AG04450 (cell line): ENCODE data around the gene IL1R2. TPM values are rescaled to one million over a fixed set of nuclear protein-coding genes. Genes with fewer than 3 reads are reported as not detected.

ENCODE experiments used
- CTCF ChIA-PET: fragments of 300-600, 350-600 bp; formaldehyde crosslinking; extraction: SDS; loops from one replicate; lab custom pipeline; 2022; ENCODE audit warnings: antibody characterized with exemption, inconsistent platforms; lab: Charles Lee
- POLR2A ChIA-PET: fragments of 350-600 bp; formaldehyde crosslinking; extraction: SDS; loops from one replicate; lab custom pipeline; 2021; ENCODE audit warnings: antibody characterized with exemption, inconsistent platforms; lab: Yijun Ruan, JAX
- DNase-seq: peaks from one replicate; pipeline ENCODE4 v3.0.0-alpha.2; 2011; ENCODE audit warnings: low read depth, low spot score
- H3K27ac ChIP-seq: one replicate; pipeline ENCODE4 v1.5.1; 2012; ENCODE audit warnings: low read depth, low read length, control low read depth
- H3K27me3 ChIP-seq: one replicate; pipeline ENCODE4 v1.6.0; 2012; ENCODE audit warnings: low read length; ENCODE audit not compliant: control insufficient read depth, insufficient read depth
- H3K4me3 ChIP-seq: 2 replicates; pipeline ENCODE4 v1.5.1; 2011; ENCODE audit warnings: mild to moderate bottlenecking, low read depth, low read length, control low read depth
- H3K9me3 ChIP-seq: 2 replicates; pipeline ENCODE4 v1.5.1; 2012; ENCODE audit warnings: low read length; ENCODE audit not compliant: control insufficient read depth, insufficient read depth
- CTCF ChIP-seq: IDR thresholded peaks from 2 replicates; pipeline ENCODE4 v1.5.1; 2011; ENCODE audit warnings: low read depth, low read length, control low read depth, inconsistent platforms
- polyA plus RNA-seq: library from polyadenylated mRNA; depleted of rRNA; stranded (reverse); fragments of >200 nt; gene quantifications from 2 replicates; pipeline ENCODE4 v1.2.3, GENCODE V29; 2011

IL1R2 gene
- polyA plus RNA-seq, 1 experiment = 0.41 TPM

GRCh38 chr2:102013206-102014040, 21.7 kb downstream of the IL1R2 start:
- Histone ChIP-seq H3K27ac (no peak overlapping the region), H3K9me3 (no peaks in the 10 kb centered on the region), H3K27me3 (no peaks in the 10 kb centered on the region), H3K4me3 (no peak overlapping the region)
- ChIA-PET POLR2A (no interaction called here), CTCF (interaction anchor here (0.6 to 5.5 kb wide), 7 partner anchors 9 to 357 kb away, joined by 3 to 28 read pairs (median 3); no protein-coding TSS in a partner anchor)
- TF ChIP-seq CTCF = no peak
- no peak for DNase-seq

- ChIA-PET CTCF (interaction anchor here (0.6 to 5.5 kb wide), 6 partner anchors 8 to 356 kb away, joined by 3 to 28 read pairs (median 3); no protein-coding TSS in a partner anchor), POLR2A (no interaction called here)
- TF ChIP-seq CTCF = no peak
- no peaks in the 10 kb centered on the region for H3K27me3 ChIP-seq
- H3K27ac ChIP-seq = no peak overlapping the region
- H3K4me3 ChIP-seq = no peak overlapping the region
- DNase-seq = no peak
- no peaks in the 10 kb centered on the region for H3K9me3 ChIP-seq
Observed at GRCh38 chr2:102014041-102014345, 22.2 kb downstream of the IL1R2 start.

GRCh38 chr2:102015399-102015798, 23.6 kb downstream of the IL1R2 start:
- Histone ChIP-seq H3K27me3 (no peaks in the 10 kb centered on the region), H3K9me3 (no peaks in the 10 kb centered on the region), H3K27ac (no peak overlapping the region), H3K4me3 (no peak overlapping the region)
- ChIA-PET CTCF (interaction anchor here (1.5 to 5.5 kb wide), 3 partner anchors 9 to 225 kb away, joined by 5 to 28 read pairs (median 15); no protein-coding TSS in a partner anchor), POLR2A (no interaction called here)
- TF ChIP-seq CTCF = no peak
- DNase-seq = no peak

GRCh38 chr2:102016399-102016955, 24.7 kb downstream of the IL1R2 start:
- ChIA-PET CTCF (interaction anchor here (1.5 to 5.5 kb wide), 2 partner anchors 150 to 224 kb away, joined by 5 to 28 read pairs; no protein-coding TSS in a partner anchor), POLR2A (no interaction called here)
- no peaks in the 10 kb centered on the region for H3K27me3 ChIP-seq
- H3K27ac ChIP-seq = no peak overlapping the region
- DNase-seq = no peak
- H3K9me3 ChIP-seq = no peaks in the 10 kb centered on the region
- TF ChIP-seq CTCF = no peak
- no peak overlapping the region for H3K4me3 ChIP-seq

GRCh38 chr2:102018823-102019445, 27.2 kb downstream of the IL1R2 start:
- POLR2A ChIA-PET = no interaction called here
- DNase-seq = no peak
- no peak overlapping the region for H3K27ac ChIP-seq
- no peaks in the 10 kb centered on the region for H3K27me3 ChIP-seq
- no peak overlapping the region for H3K4me3 ChIP-seq
- CTCF ChIA-PET = interaction anchor here (1.5 to 3.3 kb wide), 8 partner anchors 12 to 337 kb away, joined by 5 to 87 read pairs (median 22); partner anchors contain the start of gene IL18R1
- TF ChIP-seq CTCF = no peak
- no peaks in the 10 kb centered on the region for H3K9me3 ChIP-seq
